Measurements from ENCODE around the gene WWOX. TPM values are rescaled to one million over a fixed set of nuclear protein-coding genes. Genes with fewer than 3 reads are reported as not detected.

The WWOX gene
- total and polyA plus RNA-seq, 2 of the 8 experiments (the other 6 are each of a cell fraction or from before 2014, with no cell fraction given), result 5.4 to 16.7 TPM

DNA sequence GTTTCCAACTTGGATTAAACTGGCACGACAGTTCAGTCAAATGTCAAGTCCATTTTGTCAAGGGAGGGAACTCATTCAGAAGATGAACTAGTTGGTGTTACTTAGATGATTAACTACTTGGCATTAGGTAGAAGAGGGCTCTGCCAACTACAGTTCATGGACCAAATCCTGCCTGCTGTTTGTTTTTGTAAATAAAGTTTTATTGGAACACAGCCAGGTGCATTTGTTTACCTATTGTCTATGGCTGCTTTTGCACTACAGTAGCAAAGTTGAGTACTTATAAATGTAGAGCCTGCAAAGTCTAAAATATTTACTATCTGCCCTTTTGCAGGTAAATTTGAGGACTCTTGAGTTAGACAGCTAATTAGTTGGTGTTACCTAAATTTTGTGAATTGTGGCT is 1091.1 kb downstream of the WWOX start:
- WGBS, 2 experiments (ENCODE audit: extremely low coverage in 1 of 2, insufficient coverage in 1 of 2, insufficient read length in 1 of 2, insufficient replicate concordance in 2 of 2, low coverage in 1 of 2, low lambda C conversion rate in 2 of 2, missing lambda C conversion rate in 1 of 2), result 100% methylated on average over 1 of the region's 1 CpG; no CpG with 5 or more reads in 1 of the 2 experiments
- H3K14ac ChIP-seq (ENCODE audit: insufficient read length), result no peak overlapping the region
- H4K5ac ChIP-seq (ENCODE audit: insufficient read length, low read depth, low read length), result no peak overlapping the region
- H4K91ac ChIP-seq (replicated peaks; ENCODE audit: insufficient read length, low read length), result no peak overlapping the region
- H3K79me1 ChIP-seq (ENCODE audit: low read depth, low read length), result no peaks in the 10 kb centered on the region
- no peak overlapping the region for H3K18ac ChIP-seq (ENCODE audit: extremely low read depth, low read length)
- H2BK5ac ChIP-seq (ENCODE audit: low read depth, low read length), result no peak overlapping the region
- CTCF ChIA-PET (ENCODE audit: partially characterized antibody), result no interaction called here
- H3K36me3 ChIP-seq (ENCODE audit: control insufficient read depth in 2 of 4, insufficient read depth in 4 of 4, low read length in 3 of 4), result no peaks in the 10 kb centered on the region
- H3K56ac ChIP-seq (replicated peaks; ENCODE audit: insufficient read length, low read depth, low read length), result no peak overlapping the region
- H3K23me2 ChIP-seq (ENCODE audit: low read depth, low read length), result no peaks in the 10 kb centered on the region
- H3K23ac ChIP-seq (ENCODE audit: insufficient read length), result no peak overlapping the region
- no peak overlapping the region for H2BK20ac ChIP-seq (ENCODE audit: low read length)
- H2BK15ac ChIP-seq (ENCODE audit: low read length), result no peak overlapping the region
- H3K4ac ChIP-seq (replicated peaks; ENCODE audit: insufficient read length, low read depth, low read length), result no peak overlapping the region
- H3K4me3 ChIP-seq (ENCODE audit: extremely low read depth in 1 of 4, insufficient read depth in 2 of 4, low read depth in 3 of 4, low read length in 4 of 4), result no peak overlapping the region
- no peak overlapping the region for H3K9ac ChIP-seq (replicated peaks in 1 of 4; ENCODE audit: extremely low read depth in 1 of 4, low read depth in 3 of 4, low read length in 3 of 4)
- H3K4me1 ChIP-seq (replicated peaks in 1 of 4; ENCODE audit: control insufficient read depth in 3 of 4, insufficient read depth in 4 of 4, low read length in 3 of 4), result peaks cover 0 to 6% (median 5%) of the 10 kb centered on the region in 4 experiments; a peak in 3 of 7 replicates
- H4K8ac ChIP-seq (ENCODE audit: extremely low read depth, insufficient read depth, low read length), result no peak overlapping the region
- no peak overlapping the region for H3K4me2 ChIP-seq (ENCODE audit: insufficient read depth in 1 of 2, low read depth in 2 of 2, low read length in 2 of 2)
- DNase-seq (ENCODE audit: low read depth in 1 of 2, low spot score in 2 of 2) (no peak), FAIRE-seq (no peak)
- H2BK120ac ChIP-seq (replicated peaks; ENCODE audit: low read depth, low read length), result no peak overlapping the region
- no peaks in the 10 kb centered on the region for H3K9me3 ChIP-seq (ENCODE audit: insufficient read depth in 2 of 2, low read depth in 1 of 2, low read length in 1 of 2)
- H3K79me2 ChIP-seq (ENCODE audit: control insufficient read depth in 1 of 2, insufficient read depth in 2 of 2, low read length in 2 of 2), result no peaks in the 10 kb centered on the region
- POLR2A ChIA-PET (ENCODE audit: partially characterized antibody), result no interaction called here
- H3K27me3 ChIP-seq (replicated peaks in 1 of 4; ENCODE audit: control insufficient read depth in 3 of 4, extremely low read depth in 1 of 4, insufficient read depth in 3 of 4, low read length in 3 of 4), result no peaks in the 10 kb centered on the region; a peak in 1 of 7 replicates
- H2BK12ac ChIP-seq (ENCODE audit: low read depth, low read length), result no peak overlapping the region
- H4K20me1 ChIP-seq (replicated peaks in 1 of 2; ENCODE audit: control insufficient read depth in 1 of 2, insufficient read depth in 2 of 2, low read length in 2 of 2), result no peaks in the 10 kb centered on the region
- H3K27ac ChIP-seq (ENCODE audit: low read depth, low read length), result no peak overlapping the region
- no peak overlapping the region for H2AK5ac ChIP-seq (ENCODE audit: low read depth, low read length)
- H2AFZ ChIP-seq (ENCODE audit: low read length), result no peak overlapping the region
- TF ChIP-seq SP1 (IDR thresholded peaks at IDR 0.05; ENCODE audit: low read depth, low read length) (no peak), SRF (IDR thresholded peaks at IDR 0.05; ENCODE audit: low read depth, low read length) (no peak), HDAC6 (IDR thresholded peaks at IDR 0.05; ENCODE audit: low read depth, low read length) (no peak), SP2 (IDR thresholded peaks at IDR 0.05; ENCODE audit: low read length) (no peak), SAP30 (IDR thresholded peaks at IDR 0.05; ENCODE audit: insufficient read depth, insufficient replicate concordance, low read length) (no peak), CBX8 (IDR thresholded peaks at IDR 0.05; ENCODE audit: borderline replicate concordance, low read depth, low read length) (no peak), CEBPB (IDR thresholded peaks at IDR 0.05; ENCODE audit: low read depth, low read length) (no peak), FOSL1 (IDR thresholded peaks at IDR 0.05; ENCODE audit: insufficient read depth, low read depth, low read length) (no peak), RXRA (IDR thresholded peaks at IDR 0.05; ENCODE audit: insufficient read depth, low read depth, low read length) (no peak), CBX5 (IDR thresholded peaks at IDR 0.05; ENCODE audit: low read depth, low read length) (no peak), HDAC2 (IDR thresholded peaks at IDR 0.05; ENCODE audit: borderline replicate concordance in 1 of 2, low read depth in 2 of 2, low read length in 2 of 2) (no peak)
- TF ChIP-seq, protein P1, sequence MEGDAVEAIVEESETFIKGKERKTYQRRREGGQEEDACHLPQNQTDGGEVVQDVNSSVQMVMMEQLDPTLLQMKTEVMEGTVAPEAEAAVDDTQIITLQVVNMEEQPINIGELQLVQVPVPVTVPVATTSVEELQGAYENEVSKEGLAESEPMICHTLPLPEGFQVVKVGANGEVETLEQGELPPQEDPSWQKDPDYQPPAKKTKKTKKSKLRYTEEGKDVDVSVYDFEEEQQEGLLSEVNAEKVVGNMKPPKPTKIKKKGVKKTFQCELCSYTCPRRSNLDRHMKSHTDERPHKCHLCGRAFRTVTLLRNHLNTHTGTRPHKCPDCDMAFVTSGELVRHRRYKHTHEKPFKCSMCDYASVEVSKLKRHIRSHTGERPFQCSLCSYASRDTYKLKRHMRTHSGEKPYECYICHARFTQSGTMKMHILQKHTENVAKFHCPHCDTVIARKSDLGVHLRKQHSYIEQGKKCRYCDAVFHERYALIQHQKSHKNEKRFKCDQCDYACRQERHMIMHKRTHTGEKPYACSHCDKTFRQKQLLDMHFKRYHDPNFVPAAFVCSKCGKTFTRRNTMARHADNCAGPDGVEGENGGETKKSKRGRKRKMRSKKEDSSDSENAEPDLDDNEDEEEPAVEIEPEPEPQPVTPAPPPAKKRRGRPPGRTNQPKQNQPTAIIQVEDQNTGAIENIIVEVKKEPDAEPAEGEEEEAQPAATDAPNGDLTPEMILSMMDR (IDR thresholded peaks at IDR 0.05; ENCODE audit: control extremely low read depth in 1 of 3, insufficient read depth in 1 of 3, low read depth in 1 of 3, low read length in 3 of 3), result no peak

Measured in H1 (cell line).